ENCODE data around the gene HSPB1. TPM values are rescaled to one million over a fixed set of nuclear protein-coding genes. Genes with fewer than 3 reads are reported as not detected.
A peak's percentile ranks its signal among the peaks of the same experiment; 100 is the strongest.

Gene HSPB1
- total and polyA plus RNA-seq, 4 experiments from 2014 or later, result 41.9 to 111 (median 46.4) TPM

GRCh38 chr7:76316984-76317781 lies 14.7 kb downstream of the HSPB1 start:
- Mint-ChIP-seq H3K9me3 (no peaks in the 10 kb centered on the region), H3K27me3 (no peaks in the 10 kb centered on the region), H3K4me3 (peak overlapping the region; percentile 92 to 99 (median 96)), H3K36me3 (peaks cover 0 to 2% of the 10 kb centered on the region in 2 donors), H3K27ac (peak overlapping the region; percentile 83 to 99 (median 98)), H3K4me1 (peaks cover 18 to 32% (median 25%) of the 10 kb centered on the region in 4 donors)
- POLR2A ChIA-PET (ENCODE audit: partially characterized antibody), result interaction anchor here (0.6 to 7.0 kb wide), 14 partner anchors 8 to 151 kb away, joined by 3 to 128 read pairs (median 6); partner anchors contain the start of genes HSPB1 and YWHAG
- CTCF ChIA-PET (ENCODE audit: partially characterized antibody), result interaction anchor here (0.7 to 17.2 kb wide), 7 partner anchors 8 to 140 kb away, joined by 3 to 350 read pairs (median 40); partner anchors contain the start of genes HSPB1 and YWHAG
- Histone ChIP-seq H3K4me3 (ENCODE audit: low read length in 2 of 2) (peak overlapping the region; percentile 14 to 90), H3K4me1 (ENCODE audit: insufficient read depth, low read length) (peaks cover 28% of the 10 kb centered on the region), H3K36me3 (ENCODE audit: insufficient read depth, low read length) (no peaks in the 10 kb centered on the region), H3K27me3 (ENCODE audit: insufficient read depth, low read length) (no peaks in the 10 kb centered on the region), H3K27ac (ENCODE audit: low read depth, low read length) (peak overlapping the region; percentile 81), H3K9me3 (ENCODE audit: control insufficient read depth in 1 of 2, low read length in 2 of 2) (no peaks in the 10 kb centered on the region)
- peak in 1 of 5 donors; percentile 6 for DNase-seq
- intact Hi-C loops (cut with micrococcal nuclease), result loop anchor here (5.0 kb wide), 2 partner anchors 35 to 805 kb away; partner anchors contain the start of gene CCDC146

- Mint-ChIP-seq H3K36me3 (peaks cover 0 to 2% of the 10 kb centered on the region in 2 donors), H3K9me3 (no peaks in the 10 kb centered on the region), H3K4me3 (peak overlapping the region; percentile 92 to 99 (median 96)), H3K27ac (peak overlapping the region; percentile 83 to 99 (median 98)), H3K27me3 (no peaks in the 10 kb centered on the region), H3K4me1 (peaks cover 18 to 32% (median 25%) of the 10 kb centered on the region in 4 donors)
- Histone ChIP-seq H3K4me1 (ENCODE audit: insufficient read depth, low read length) (peaks cover 28% of the 10 kb centered on the region), H3K4me3 (ENCODE audit: low read length in 2 of 2) (peak overlapping the region; percentile 90 to 91), H3K9me3 (ENCODE audit: control insufficient read depth in 1 of 2, low read length in 2 of 2) (no peaks in the 10 kb centered on the region), H3K27ac (ENCODE audit: low read depth, low read length) (peak overlapping the region; percentile 81), H3K36me3 (ENCODE audit: insufficient read depth, low read length) (no peaks in the 10 kb centered on the region), H3K27me3 (ENCODE audit: insufficient read depth, low read length) (no peaks in the 10 kb centered on the region)
- intact Hi-C loops (cut with micrococcal nuclease), result loop anchor here (1.0 to 5.0 kb wide), 7 partner anchors 16 to 804 kb away; partner anchors contain the start of genes CCDC146 and HSPB1
- CTCF ChIA-PET (ENCODE audit: partially characterized antibody), result interaction anchor here (1.1 to 17.2 kb wide), 10 partner anchors 9 to 140 kb away, joined by 3 to 350 read pairs (median 6); partner anchors contain the start of genes HSPB1 and YWHAG
- peak; percentile 93 to 96 (median 93) for DNase-seq
- POLR2A ChIA-PET (ENCODE audit: partially characterized antibody), result interaction anchor here (0.6 to 7.0 kb wide), 20 partner anchors 9 to 403 kb away, joined by 3 to 128 read pairs (median 5); partner anchors contain the start of genes HSPB1, POR and YWHAG
Observed at GRCh38 chr7:76317782-76318487, 15.5 kb downstream of the HSPB1 start.

DNA sequence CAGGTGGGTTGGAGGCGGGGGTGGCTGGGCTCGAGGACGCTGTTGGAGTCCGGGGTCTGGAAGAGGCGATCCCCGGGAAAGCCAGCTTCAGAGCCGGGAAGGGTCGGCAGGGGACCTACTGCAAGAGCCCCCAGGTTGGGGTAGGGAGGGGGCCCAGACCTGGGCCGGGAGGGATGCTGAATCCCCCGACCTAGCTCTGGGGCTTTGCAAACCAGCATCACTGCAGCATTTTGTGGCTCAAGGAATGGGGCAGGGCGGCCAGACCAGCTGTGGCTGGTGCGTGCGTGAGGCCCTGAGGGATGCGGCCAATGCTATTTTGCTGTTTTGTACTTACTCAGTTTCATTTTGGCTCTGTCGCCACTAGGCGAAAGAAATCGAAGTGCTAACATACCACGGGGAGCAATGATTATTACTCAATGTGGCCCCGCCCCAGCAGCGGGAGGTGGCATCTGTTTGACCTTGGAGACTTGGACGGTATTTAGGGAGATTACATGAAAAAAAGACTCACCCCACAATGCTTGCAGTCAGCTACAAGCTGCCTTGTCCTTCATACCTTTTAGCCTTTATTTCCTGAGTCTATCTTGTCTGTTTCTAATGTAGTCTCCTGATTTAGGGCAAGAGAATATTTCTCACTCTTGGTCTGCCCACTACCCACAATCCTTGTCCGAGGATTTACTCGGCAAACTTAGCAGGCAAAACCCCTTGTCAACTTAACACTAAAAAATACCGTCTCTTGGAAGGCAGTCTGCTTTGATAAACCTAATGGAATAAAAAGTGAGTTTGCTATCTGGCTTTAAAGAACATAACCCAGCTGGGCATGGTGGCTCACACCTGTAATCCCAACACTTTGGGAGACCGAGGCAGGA lies 16.2 kb downstream of the HSPB1 start:
- ChIA-PET CTCF (ENCODE audit: partially characterized antibody) (interaction anchor here (1.1 to 17.2 kb wide), 9 partner anchors 10 to 141 kb away, joined by 3 to 350 read pairs (median 6); partner anchors contain the start of genes HSPB1 and YWHAG), POLR2A (ENCODE audit: partially characterized antibody) (interaction anchor here (0.6 to 7.0 kb wide), 19 partner anchors 9 to 734 kb away, joined by 3 to 128 read pairs (median 5); partner anchors contain the start of genes HSPB1, POR and YWHAG)
- Mint-ChIP-seq H3K4me3 (peak overlapping the region; percentile 92 to 99 (median 96)), H3K36me3 (peaks cover 0 to 2% of the 10 kb centered on the region in 2 donors), H3K4me1 (peaks cover 18 to 32% (median 25%) of the 10 kb centered on the region in 4 donors), H3K9me3 (no peaks in the 10 kb centered on the region), H3K27ac (peak overlapping the region; percentile 83 to 99 (median 98)), H3K27me3 (no peaks in the 10 kb centered on the region)
- intact Hi-C loops (cut with micrococcal nuclease), result loop anchor here (1.0 to 5.0 kb wide), 7 partner anchors 16 to 804 kb away; partner anchors contain the start of genes CCDC146 and HSPB1
- no peaks in the 10 kb centered on the region for H3K27me3 ChIP-seq (ENCODE audit: insufficient read depth, low read length)
- H3K4me1 ChIP-seq (ENCODE audit: insufficient read depth, low read length), result peaks cover 28% of the 10 kb centered on the region
- peak; percentile 57 to 82 (median 65) for DNase-seq
- peak overlapping the region; percentile 81 for H3K27ac ChIP-seq (ENCODE audit: low read depth, low read length)
- H3K9me3 ChIP-seq (ENCODE audit: control insufficient read depth in 1 of 2, low read length in 2 of 2), result no peaks in the 10 kb centered on the region
- H3K36me3 ChIP-seq (ENCODE audit: insufficient read depth, low read length), result no peaks in the 10 kb centered on the region
- peak overlapping the region; percentile 90 to 91 for H3K4me3 ChIP-seq (ENCODE audit: low read length in 2 of 2)

GRCh38 chr7:76325092-76325491 lies 22.6 kb downstream of the HSPB1 start:
- Mint-ChIP-seq H3K4me3 (no peak overlapping the region), H3K27ac (no peak overlapping the region), H3K9me3 (no peaks in the 10 kb centered on the region), H3K36me3 (peaks cover 24 to 33% of the 10 kb centered on the region in 2 donors), H3K27me3 (no peaks in the 10 kb centered on the region), H3K4me1 (peaks cover 9 to 31% (median 24%) of the 10 kb centered on the region in 4 donors)
- Histone ChIP-seq H3K27ac (ENCODE audit: low read depth, low read length) (no peak overlapping the region), H3K36me3 (ENCODE audit: insufficient read depth, low read length) (peaks cover 25% of the 10 kb centered on the region), H3K27me3 (ENCODE audit: insufficient read depth, low read length) (no peaks in the 10 kb centered on the region), H3K4me1 (ENCODE audit: insufficient read depth, low read length) (peaks cover 7% of the 10 kb centered on the region), H3K4me3 (ENCODE audit: low read length in 2 of 2) (no peak overlapping the region), H3K9me3 (ENCODE audit: control insufficient read depth in 1 of 2, low read length in 2 of 2) (no peaks in the 10 kb centered on the region)
- ChIA-PET CTCF (ENCODE audit: partially characterized antibody) (interaction anchor here (0.9 to 1.1 kb wide), 2 partner anchors 9 to 27 kb away, joined by 3 read pairs; no protein-coding TSS in a partner anchor), POLR2A (ENCODE audit: partially characterized antibody) (interaction anchor here (3.7 kb wide), 1 partner anchor 34 kb away, joined by 10 read pairs; the partner anchor contains the start of gene YWHAG)
- intact Hi-C loops (cut with micrococcal nuclease), result no loop called here
- no peak for DNase-seq

- H3K4me1 ChIP-seq (ENCODE audit: insufficient read depth, low read length), result peaks cover 7% of the 10 kb centered on the region
- Mint-ChIP-seq H3K27me3 (no peaks in the 10 kb centered on the region), H3K36me3 (peaks cover 29 to 40% of the 10 kb centered on the region in 2 donors), H3K9me3 (no peaks in the 10 kb centered on the region), H3K27ac (peak overlapping the region in 1 of 7 donors; percentile 62), H3K4me1 (peaks cover 14 to 38% (median 27%) of the 10 kb centered on the region in 4 donors), H3K4me3 (no peak overlapping the region)
- DNase-seq, result no peak
- intact Hi-C loops (cut with micrococcal nuclease), result no loop called here
- peaks cover 28% of the 10 kb centered on the region for H3K36me3 ChIP-seq (ENCODE audit: insufficient read depth, low read length)
- CTCF ChIA-PET (ENCODE audit: partially characterized antibody), result interaction anchor here (2.3 kb wide), 1 partner anchor 34 kb away, joined by 9 read pairs; no protein-coding TSS in a partner anchor
- no peak overlapping the region for H3K27ac ChIP-seq (ENCODE audit: low read depth, low read length)
- no peaks in the 10 kb centered on the region for H3K9me3 ChIP-seq (ENCODE audit: control insufficient read depth in 1 of 2, low read length in 2 of 2)
- H3K4me3 ChIP-seq (ENCODE audit: low read length in 2 of 2), result no peak overlapping the region
- no peaks in the 10 kb centered on the region for H3K27me3 ChIP-seq (ENCODE audit: insufficient read depth, low read length)
- POLR2A ChIA-PET (ENCODE audit: partially characterized antibody), result interaction anchor here (3.7 kb wide), 1 partner anchor 33 kb away, joined by 10 read pairs; the partner anchor contains the start of gene YWHAG
Observed at GRCh38 chr7:76325811-76326210, 23.3 kb downstream of the HSPB1 start.

Data from CD4-positive, alpha-beta memory T cell (primary cell).